ENCODE data around the gene ADAM33. TPM values are rescaled to one million over a fixed set of nuclear protein-coding genes. Genes with fewer than 3 reads are reported as not detected.

The ADAM33 gene
- total RNA-seq, 2 donors from 2014 or later: not detected

DNA sequence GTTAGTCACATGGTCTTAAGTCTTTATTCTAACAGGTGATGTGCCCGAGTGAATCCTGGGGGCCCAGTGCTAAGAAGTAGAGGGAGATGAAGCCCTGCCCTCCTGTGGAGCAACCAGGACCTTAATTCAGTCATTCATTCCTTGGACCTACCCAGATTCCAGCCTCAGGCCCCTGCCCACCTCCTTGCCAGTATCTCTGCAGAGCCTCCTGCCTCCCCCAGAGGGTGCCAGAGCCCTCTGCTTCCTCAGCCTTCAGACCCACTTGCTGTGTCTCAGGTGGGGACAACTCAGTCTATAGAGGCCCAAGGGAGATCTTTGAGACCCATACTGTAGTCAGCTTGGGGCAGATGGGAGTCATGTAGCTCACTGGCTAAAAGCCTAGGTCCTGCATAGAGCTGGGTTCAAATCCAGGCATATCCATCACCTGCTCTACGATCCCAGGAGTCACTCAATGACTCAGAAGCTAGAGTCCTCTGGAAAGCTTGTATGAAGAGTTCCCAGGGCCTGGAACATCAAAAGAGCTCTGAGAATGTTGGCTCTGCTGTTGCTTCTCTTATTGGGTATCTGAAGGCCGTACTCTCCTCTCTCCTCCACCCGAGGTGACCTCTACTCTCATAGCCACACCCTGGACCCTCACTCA lies 34.5 kb upstream of the ADAM33 start:
- no peaks in the 10 kb centered on the region for H3K9me3 Mint-ChIP-seq
- no peak for DNase-seq (ENCODE audit: low spot score)
- H3K4me1 Mint-ChIP-seq (ENCODE audit: low read depth in 2 of 2): no peaks in the 10 kb centered on the region
- no peaks in the 10 kb centered on the region for H3K36me3 Mint-ChIP-seq
- H3K27ac Mint-ChIP-seq: no peak overlapping the region
- peaks cover 18 to 33% of the 10 kb centered on the region in 2 donors for H3K27me3 Mint-ChIP-seq
- peak; percentile 51 to 61 for ATAC-seq
- no peak overlapping the region for H3K4me3 Mint-ChIP-seq

DNA sequence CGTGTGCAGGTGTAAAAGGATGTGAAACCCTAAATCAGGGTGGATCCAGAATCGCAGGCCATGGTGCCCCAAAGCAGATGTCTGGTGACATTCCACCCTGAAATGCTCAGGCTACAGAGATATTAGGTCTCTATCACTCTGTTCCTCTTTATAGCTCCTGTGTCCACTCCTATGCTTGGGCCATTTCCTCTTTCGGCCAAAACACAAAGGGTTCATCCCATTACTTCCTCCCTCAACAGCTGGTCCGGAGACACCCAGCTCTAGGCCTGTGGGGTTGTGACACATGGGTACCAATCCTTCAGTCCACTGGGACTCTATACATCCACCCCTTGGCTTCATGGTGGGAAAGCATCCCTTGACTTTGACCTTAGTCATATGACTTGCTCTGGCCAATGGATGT lies 32.3 kb upstream of the ADAM33 start:
- Mint-ChIP-seq H3K4me1 (ENCODE audit: low read depth in 2 of 2) (no peaks in the 10 kb centered on the region), H3K36me3 (no peaks in the 10 kb centered on the region), H3K9me3 (no peaks in the 10 kb centered on the region), H3K27me3 (peaks cover 11 to 21% of the 10 kb centered on the region in 2 donors), H3K4me3 (no peak overlapping the region), H3K27ac (no peak overlapping the region)
- DNase-seq (ENCODE audit: low spot score): no peak
- no peak for ATAC-seq

DNA sequence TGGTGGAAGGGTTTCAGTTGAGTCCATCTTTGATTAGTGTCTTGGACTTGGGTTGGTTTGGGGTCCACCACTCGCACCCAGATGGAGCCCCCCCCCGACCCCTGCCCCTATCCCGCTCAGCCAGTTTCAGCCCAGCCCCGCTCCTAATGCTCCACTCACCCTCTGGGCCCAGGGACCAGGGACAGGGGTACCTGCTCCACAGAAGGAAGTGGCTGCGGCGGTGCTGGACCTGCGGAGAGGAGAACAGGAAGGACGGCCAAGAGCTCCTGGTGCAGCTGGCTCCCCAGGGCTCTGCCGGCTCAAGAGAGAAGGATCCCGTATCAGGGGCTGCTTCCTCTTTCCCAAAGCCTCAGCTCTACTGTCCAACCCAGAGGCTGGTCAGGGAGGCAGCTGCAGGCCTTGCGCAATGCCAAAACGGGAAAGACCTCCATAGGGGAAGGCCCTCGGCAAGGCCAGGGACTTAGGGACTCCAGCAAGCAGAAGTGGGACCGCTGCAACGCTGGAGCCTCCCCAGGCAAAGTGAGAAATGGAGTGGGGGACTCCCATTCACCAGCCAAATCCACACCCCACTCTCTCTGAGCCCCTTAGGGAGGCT lies 30.6 kb upstream of the ADAM33 start, which contains the start of gene SIGLEC1:
Gene SIGLEC1 (minus strand): TSS at position 322 of the 595 bp plus-strand sequence. CDS start 5,472 bp downstream, outside the sequence.
- ATAC-seq (no peak), DNase-seq (ENCODE audit: low spot score) (no peak)
- peaks cover 10 to 15% of the 10 kb centered on the region in 2 donors for H3K27me3 Mint-ChIP-seq
- no peak within 1 kb of the TSS for H3K27ac Mint-ChIP-seq
- no peaks in the 10 kb centered on the region for H3K4me1 Mint-ChIP-seq (ENCODE audit: low read depth in 2 of 2)
- no peaks in the 10 kb centered on the region for H3K36me3 Mint-ChIP-seq
- H3K9me3 Mint-ChIP-seq: no peaks in the 10 kb centered on the region
- H3K4me3 Mint-ChIP-seq: no peak within 1 kb of the TSS

DNA sequence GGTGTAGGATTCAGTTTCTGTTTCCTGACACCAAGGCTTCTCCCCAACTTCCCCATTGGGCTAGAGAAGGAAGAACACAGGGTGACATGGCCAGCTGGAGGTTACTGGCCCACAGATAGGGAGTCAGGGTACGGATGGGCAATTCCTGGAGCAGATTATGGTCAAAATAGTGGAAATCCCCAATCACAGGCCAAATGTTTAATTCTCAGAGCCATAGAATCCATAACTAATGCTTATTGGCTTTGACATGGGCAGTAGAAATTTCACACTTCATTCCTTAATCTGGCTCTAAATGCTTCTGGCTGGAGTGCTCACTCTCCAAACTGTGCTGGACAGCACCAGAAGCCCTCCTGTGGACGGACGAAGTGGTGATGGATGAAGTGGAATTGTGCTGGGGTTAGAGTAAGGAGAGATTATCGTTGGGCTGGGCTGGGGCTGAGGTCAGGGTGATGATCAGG lies 29.7 kb upstream of the ADAM33 start:
- Mint-ChIP-seq H3K27ac (no peak overlapping the region), H3K27me3 (peaks cover 10 to 15% of the 10 kb centered on the region in 2 donors), H3K4me1 (ENCODE audit: low read depth in 2 of 2) (no peaks in the 10 kb centered on the region), H3K9me3 (no peaks in the 10 kb centered on the region), H3K36me3 (no peaks in the 10 kb centered on the region), H3K4me3 (no peak overlapping the region)
- ATAC-seq (no peak), DNase-seq (ENCODE audit: low spot score) (no peak)

DNA sequence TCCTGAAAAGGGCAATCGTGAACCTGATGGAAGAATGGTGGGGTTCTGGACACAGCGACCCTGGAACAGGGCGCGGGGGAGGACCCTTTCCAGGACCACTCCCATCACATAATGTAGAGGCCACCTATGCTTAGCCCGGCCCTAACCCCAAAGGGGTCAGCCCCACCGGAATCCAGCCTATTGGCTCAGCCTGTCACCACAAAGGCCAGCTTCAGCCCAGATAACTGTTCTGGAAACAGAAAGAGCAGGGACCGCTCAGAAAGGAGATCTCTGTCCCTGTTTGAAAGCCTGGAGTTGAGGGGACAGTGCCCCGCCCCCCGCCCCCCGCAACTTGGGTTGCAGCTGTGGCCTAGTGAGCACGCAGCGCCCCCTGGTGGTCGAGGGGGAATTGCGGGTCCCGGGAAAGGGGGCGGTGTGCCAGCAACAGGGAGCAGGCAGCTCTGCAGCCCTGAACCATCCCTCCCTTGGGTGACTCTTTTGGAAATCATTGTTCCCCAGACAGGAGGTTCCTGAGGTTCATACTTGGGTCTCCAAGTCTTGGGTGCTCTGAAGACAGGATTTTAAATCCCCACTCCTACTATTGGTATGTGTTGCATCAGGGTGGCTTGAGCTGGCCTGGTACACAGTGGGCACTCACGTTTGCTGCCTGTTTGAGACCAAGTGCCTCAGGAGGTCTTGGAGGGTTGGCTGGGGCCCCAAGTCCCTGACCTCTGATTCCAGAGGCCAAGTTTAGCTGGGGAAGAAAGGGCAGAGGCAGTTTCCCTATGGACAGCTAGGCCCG lies 29.1 kb upstream of the ADAM33 start:
- no peak overlapping the region for H3K27ac Mint-ChIP-seq
- ATAC-seq: peak; percentile 51 to 67

DNA sequence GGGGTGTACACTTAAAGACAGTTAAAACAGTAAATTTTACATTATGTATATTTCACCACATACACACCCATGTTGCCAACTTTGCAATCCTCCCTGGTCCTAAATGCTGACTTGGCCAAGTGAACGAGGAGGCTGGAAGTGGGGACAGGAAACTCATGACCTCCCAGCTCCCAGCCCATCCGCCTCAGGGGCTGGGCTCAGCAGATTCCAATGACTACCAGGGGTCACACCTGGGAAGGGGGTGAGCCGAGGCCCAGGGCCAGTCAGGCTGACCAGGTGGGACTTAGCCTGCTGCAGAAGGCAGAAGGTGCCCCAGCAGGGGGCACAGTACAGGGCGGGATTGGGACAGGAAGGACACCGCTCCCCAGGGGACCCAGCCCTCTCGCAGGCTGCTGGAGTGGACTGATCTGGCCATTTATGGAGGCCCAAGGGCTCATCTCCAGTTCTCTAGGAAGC lies 28.2 kb upstream of the ADAM33 start:
- ATAC-seq: no peak
- H3K9me3 Mint-ChIP-seq: no peaks in the 10 kb centered on the region
- peaks cover 10 to 15% of the 10 kb centered on the region in 2 donors for H3K27me3 Mint-ChIP-seq
- no peaks in the 10 kb centered on the region for H3K36me3 Mint-ChIP-seq
- H3K4me3 Mint-ChIP-seq: no peak overlapping the region
- no peak overlapping the region for H3K27ac Mint-ChIP-seq
- no peak for DNase-seq (ENCODE audit: low spot score)
- H3K4me1 Mint-ChIP-seq (ENCODE audit: low read depth in 2 of 2): no peaks in the 10 kb centered on the region

More for the DNA sequence above, 29.1 kb upstream of the ADAM33 start:
- no peak overlapping the region for H3K4me3 Mint-ChIP-seq
- no peaks in the 10 kb centered on the region for H3K4me1 Mint-ChIP-seq (ENCODE audit: low read depth in 2 of 2)
- H3K36me3 Mint-ChIP-seq: no peaks in the 10 kb centered on the region
- no peaks in the 10 kb centered on the region for H3K9me3 Mint-ChIP-seq
- no peak for DNase-seq (ENCODE audit: low spot score)
- peaks cover 10 to 15% of the 10 kb centered on the region in 2 donors for H3K27me3 Mint-ChIP-seq

DNA sequence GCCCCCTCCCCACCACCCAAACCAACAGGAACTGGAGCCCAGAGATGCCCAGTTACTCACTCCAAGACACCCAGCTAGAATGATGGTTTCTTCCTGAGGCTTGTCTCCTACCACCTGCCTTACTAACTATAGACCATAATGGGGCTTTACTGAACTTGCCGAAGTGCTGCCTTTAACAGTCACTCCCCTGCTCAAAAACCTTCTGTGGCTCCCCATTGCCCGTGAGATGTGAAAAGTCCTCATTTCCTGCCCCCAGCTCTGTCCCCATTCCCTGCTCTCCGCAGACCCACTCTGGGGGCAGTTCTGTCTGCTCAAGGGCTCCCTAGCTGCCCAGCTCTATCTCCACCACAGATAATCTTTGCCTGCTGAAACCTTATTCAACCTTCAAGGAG lies 25.7 kb upstream of the ADAM33 start:
- Mint-ChIP-seq H3K27me3 (peaks cover 12 to 15% of the 10 kb centered on the region in 2 donors), H3K36me3 (no peaks in the 10 kb centered on the region), H3K9me3 (no peaks in the 10 kb centered on the region), H3K27ac (no peak overlapping the region), H3K4me3 (no peak overlapping the region), H3K4me1 (ENCODE audit: low read depth in 2 of 2) (no peaks in the 10 kb centered on the region)
- ATAC-seq (no peak), DNase-seq (ENCODE audit: low spot score) (no peak)

DNA sequence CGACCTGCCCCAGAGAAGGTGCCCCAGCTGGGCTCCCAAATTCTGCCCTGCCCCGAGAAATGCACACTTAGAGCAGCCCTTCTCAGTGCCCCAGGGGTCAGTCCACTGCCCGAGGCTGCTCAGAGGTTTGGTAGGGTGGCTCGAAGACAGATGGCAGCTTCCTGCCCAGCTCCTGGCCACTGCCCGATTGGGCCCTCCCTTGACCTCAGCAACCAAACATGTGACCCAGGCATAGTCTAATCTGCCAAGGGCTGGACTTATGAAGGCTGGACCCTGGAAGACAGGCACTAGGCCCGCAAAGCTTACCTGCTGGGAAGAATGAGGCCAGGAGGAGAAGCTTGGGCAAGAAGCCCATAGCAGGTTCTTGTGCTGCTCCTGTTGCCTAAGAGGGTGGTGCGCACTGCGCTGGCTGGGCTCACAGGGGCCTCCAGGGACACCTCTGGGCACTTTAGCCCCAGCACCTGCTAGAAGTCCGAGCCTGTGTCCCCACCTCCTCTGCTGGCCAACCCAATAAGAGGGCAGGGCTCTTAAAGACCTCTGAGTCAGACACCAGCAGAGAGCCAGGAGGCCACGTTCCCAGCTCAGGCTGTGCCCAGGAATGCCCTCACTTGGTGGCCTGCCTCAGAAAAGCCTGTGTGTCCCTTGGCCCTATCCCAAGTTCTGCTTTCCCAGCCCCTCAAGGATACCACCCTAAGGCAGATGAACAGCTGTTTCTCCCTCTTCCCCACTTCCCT lies 25.1 kb upstream of the ADAM33 start:
- Mint-ChIP-seq H3K4me1 (ENCODE audit: low read depth in 2 of 2) (no peaks in the 10 kb centered on the region), H3K9me3 (no peaks in the 10 kb centered on the region), H3K36me3 (no peaks in the 10 kb centered on the region), H3K4me3 (no peak overlapping the region), H3K27me3 (peaks cover 11 to 12% of the 10 kb centered on the region in 2 donors), H3K27ac (no peak overlapping the region)
- no peak for ATAC-seq
- DNase-seq (ENCODE audit: low spot score): no peak

DNA sequence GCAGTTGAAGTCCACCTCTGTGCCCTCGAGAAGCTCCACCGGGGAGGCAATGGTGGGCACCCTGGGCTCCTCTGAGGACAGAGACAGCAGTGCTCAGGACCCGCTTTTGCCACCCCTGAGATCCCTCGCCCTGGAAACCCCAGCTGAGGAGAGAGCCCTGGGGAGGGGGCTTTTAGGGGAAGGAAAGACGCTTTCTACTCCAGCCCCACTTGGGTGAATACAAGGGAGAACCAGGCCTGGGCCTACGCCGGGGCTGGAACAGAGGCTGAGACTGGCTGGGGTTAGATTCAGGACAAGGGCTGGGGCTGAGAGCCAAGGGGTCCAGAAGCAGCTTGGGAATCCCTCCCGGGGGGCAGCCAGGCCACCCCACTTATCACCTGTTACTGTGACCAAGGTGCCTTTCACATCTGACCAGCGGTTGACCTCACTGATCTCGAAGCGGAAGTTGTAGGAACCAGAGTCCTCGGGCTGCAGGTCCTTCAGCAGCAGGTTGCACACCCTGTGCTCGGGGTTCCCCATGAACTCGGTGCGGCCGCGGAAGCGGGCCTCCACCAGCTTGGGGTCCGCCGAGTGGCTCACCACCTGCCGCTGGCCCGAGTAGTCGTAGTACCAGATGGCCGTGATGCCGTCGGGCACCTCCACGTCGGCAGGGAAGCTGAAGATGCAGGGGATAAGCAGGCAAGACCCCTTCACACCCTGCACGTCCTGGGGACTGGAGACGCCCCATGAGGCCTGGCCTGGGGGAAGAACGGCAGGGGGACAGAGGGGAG lies 24.3 kb upstream of the ADAM33 start:
- no peak overlapping the region for H3K4me3 Mint-ChIP-seq
- ATAC-seq: no peak
- H3K4me1 Mint-ChIP-seq (ENCODE audit: low read depth in 2 of 2): no peaks in the 10 kb centered on the region
- DNase-seq (ENCODE audit: low spot score): no peak
- H3K9me3 Mint-ChIP-seq: no peaks in the 10 kb centered on the region
- peaks cover 5 to 7% of the 10 kb centered on the region in 2 donors for H3K27me3 Mint-ChIP-seq
- H3K27ac Mint-ChIP-seq: no peak overlapping the region
- no peaks in the 10 kb centered on the region for H3K36me3 Mint-ChIP-seq

DNA sequence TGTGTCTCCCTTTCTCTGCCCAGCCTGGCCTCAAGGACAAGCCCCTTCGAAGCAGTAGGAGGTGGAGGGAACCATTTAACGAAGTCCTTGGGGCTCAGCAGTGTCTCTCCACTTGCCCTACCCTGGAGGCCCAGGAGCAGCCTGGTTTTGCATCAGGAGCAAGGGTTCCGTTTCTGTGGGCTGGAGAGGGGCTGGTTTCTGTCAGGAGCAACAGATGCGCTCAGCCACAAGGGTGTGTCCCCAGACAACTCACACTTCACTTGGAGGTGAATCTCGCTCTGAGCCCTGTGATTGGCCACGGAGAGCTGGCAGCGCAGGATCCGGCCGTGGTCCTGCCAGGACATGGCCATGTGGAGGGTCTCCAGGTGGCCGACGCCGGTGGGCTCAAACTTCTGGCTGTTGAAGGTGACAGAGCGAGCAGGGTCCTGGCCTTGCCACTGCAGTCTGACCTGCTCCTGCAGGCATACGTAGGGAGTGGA lies 23.7 kb upstream of the ADAM33 start:
- Mint-ChIP-seq H3K9me3 (no peaks in the 10 kb centered on the region), H3K36me3 (no peaks in the 10 kb centered on the region), H3K4me1 (ENCODE audit: low read depth in 2 of 2) (no peaks in the 10 kb centered on the region), H3K27ac (no peak overlapping the region), H3K27me3 (peaks cover 5 to 7% of the 10 kb centered on the region in 2 donors), H3K4me3 (no peak overlapping the region)
- no peak for ATAC-seq
- no peak for DNase-seq (ENCODE audit: low spot score)

DNA sequence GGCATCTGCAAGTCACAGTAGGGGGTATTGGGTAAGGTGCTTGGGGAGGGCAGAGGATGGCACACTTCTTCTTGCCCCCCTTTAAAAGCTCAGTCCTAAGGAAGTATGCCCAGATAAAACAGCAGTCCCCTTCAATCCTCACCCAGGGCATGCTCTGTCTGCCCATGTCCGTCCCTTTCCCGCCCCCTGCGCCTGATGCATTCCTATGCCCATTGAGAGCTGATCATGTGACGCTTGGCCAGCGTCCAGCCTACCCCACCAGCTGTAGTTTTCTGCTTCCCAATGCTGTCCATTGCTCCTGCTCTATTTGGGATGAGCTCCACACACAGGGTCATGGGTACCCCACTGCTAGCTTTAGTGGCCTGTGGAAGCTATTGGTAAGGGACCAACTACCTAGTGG lies 22.3 kb upstream of the ADAM33 start:
- no peaks in the 10 kb centered on the region for H3K9me3 Mint-ChIP-seq
- H3K36me3 Mint-ChIP-seq: no peaks in the 10 kb centered on the region
- ATAC-seq: no peak

DNA sequence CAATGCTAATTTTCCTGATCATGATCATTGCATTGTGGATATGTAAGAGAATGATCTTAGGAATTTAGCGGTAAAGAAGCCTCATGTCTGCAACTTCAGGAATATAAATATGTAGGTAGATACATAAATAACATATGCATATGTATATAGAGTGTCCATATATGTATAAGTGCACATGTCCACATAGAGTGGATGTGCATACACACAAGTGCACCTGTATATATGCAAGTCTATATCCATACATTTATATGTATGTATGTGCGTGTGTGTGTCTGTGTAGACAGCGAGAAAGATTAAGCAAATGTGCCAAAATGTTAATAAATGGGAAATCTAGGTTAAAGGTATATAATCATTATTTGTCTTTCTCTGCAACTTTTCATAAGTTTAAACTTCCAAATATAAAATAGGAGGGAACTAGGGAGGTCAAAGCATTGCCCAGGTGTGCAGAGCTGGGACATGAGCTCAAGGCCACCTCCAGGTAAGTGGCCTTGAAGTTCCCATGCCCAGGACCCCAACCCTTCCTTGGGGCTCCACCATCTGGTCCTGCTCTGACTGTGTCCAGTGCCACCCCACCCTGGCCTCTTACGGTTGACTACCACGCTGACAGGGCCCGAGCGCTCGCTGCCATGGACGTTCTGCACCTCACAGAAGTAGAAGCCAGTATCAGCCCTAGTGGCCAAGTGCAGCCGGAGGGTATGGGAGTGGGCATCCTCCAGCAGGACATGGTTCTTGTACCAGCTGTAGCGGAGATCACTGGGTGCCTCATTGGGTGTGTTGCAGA lies 21.0 kb upstream of the ADAM33 start:
- H3K4me3 Mint-ChIP-seq: no peak overlapping the region

More for the DNA sequence above, 22.3 kb upstream of the ADAM33 start:
- H3K27me3 Mint-ChIP-seq: peaks cover 0 to 7% of the 10 kb centered on the region in 2 donors
- DNase-seq (ENCODE audit: low spot score): no peak
- H3K4me3 Mint-ChIP-seq: no peak overlapping the region
- H3K27ac Mint-ChIP-seq: no peak overlapping the region
- H3K4me1 Mint-ChIP-seq (ENCODE audit: low read depth in 2 of 2): no peaks in the 10 kb centered on the region

More for the DNA sequence above, 21.0 kb upstream of the ADAM33 start:
- ATAC-seq (no peak), DNase-seq (ENCODE audit: low spot score) (no peak)
- H3K4me1 Mint-ChIP-seq (ENCODE audit: low read depth in 2 of 2): no peaks in the 10 kb centered on the region
- H3K36me3 Mint-ChIP-seq: no peaks in the 10 kb centered on the region
- no peaks in the 10 kb centered on the region for H3K9me3 Mint-ChIP-seq
- H3K27ac Mint-ChIP-seq: no peak overlapping the region
- H3K27me3 Mint-ChIP-seq: peaks cover 0 to 4% of the 10 kb centered on the region in 2 donors
